PC-3 (cell line): ENCODE results near the gene WNT4.

ENCODE experiments used
- EZH2 ChIP-seq: fragments of 300-600 bp; sonication (generic); IDR thresholded peaks from one replicate; pipeline ENCODE4 v1.6.1; 2017; ENCODE audit warnings: antibody characterized with exemption, mild to moderate bottlenecking, low read length; ENCODE audit not compliant: unreplicated experiment
- EZH2phosphoT487 ChIP-seq: fragments of 300-600 bp; sonication (generic); IDR thresholded peaks from 2 replicates; pipeline ENCODE4 v1.6.1; 2018; ENCODE audit warnings: mild to moderate bottlenecking, antibody characterized with exemption, low read length, borderline replicate concordance
- TF ChIP-seq, protein P1 (sequence below): fragments of 300-600 bp; sonication (generic); conservative IDR thresholded peaks from 2 replicates; pipeline ENCODE4 v1.5.1; 2017; ENCODE audit warnings: antibody characterized with exemption, low read depth, mild to moderate bottlenecking, low read length

DNA sequence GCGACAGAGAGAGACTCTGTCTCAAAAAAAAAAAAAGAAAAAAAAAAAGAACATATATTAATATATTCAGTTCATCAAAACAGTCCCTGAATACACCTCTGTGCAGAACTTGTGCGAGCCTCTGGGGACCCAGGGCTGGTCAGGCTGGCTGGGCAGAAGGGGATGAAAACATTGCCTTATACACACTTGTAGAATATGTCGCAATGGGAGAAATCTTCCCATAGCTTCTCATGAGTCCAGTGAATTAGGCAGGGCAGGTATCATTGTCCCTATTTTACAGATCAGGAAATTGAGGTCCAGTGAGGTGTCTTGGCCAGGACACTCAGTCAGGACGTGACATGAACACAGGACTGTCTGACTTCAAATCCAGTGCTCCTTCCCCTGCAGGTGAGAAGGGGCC is 12.6 kb upstream of the WNT4 start:
- TF ChIP-seq, protein P1, sequence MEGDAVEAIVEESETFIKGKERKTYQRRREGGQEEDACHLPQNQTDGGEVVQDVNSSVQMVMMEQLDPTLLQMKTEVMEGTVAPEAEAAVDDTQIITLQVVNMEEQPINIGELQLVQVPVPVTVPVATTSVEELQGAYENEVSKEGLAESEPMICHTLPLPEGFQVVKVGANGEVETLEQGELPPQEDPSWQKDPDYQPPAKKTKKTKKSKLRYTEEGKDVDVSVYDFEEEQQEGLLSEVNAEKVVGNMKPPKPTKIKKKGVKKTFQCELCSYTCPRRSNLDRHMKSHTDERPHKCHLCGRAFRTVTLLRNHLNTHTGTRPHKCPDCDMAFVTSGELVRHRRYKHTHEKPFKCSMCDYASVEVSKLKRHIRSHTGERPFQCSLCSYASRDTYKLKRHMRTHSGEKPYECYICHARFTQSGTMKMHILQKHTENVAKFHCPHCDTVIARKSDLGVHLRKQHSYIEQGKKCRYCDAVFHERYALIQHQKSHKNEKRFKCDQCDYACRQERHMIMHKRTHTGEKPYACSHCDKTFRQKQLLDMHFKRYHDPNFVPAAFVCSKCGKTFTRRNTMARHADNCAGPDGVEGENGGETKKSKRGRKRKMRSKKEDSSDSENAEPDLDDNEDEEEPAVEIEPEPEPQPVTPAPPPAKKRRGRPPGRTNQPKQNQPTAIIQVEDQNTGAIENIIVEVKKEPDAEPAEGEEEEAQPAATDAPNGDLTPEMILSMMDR: no peak
- TF ChIP-seq EZH2phosphoT487 (no peak), EZH2 (no peak)
